Stomach smooth muscle (tissue), 2 donors: ENCODE data around the gene JAG2.

Source experiments
- H3K27ac ChIP-seq: one replicate; pipeline ENCODE4 v1.7.0; 2013; ENCODE audit warnings: mild to moderate bottlenecking, low read length, inconsistent platforms
- H3K27me3 ChIP-seq, 2 donors: one replicate each; pipeline ENCODE4 v1.7.0; 2013; ENCODE audit warnings: low read length in 2 of 2; ENCODE audit not compliant: insufficient read depth in 2 of 2, control insufficient read depth in 1 of 2
- H3K36me3 ChIP-seq, 2 donors: one replicate each; pipeline ENCODE4 v1.7.0; 2013; ENCODE audit warnings: low read length in 2 of 2; ENCODE audit not compliant: control insufficient read depth in 2 of 2, insufficient read depth in 2 of 2
- H3K4me1 ChIP-seq: one replicate; pipeline ENCODE4 v1.7.0; 2013; ENCODE audit warnings: low read length; ENCODE audit not compliant: control insufficient read depth, insufficient read depth
- H3K4me3 ChIP-seq, 2 donors: one replicate each; pipeline ENCODE4 v1.7.0; 2013; ENCODE audit warnings: low read length in 2 of 2
- H3K9ac ChIP-seq, 2 donors: one replicate each; pipeline ENCODE4 v1.7.0; 2013; ENCODE audit warnings: low read length in 2 of 2, mild to moderate bottlenecking in 1 of 2
- H3K9me3 ChIP-seq, 2 donors: one replicate each; pipeline ENCODE4 v1.7.0; 2013; ENCODE audit warnings: low read length in 2 of 2; ENCODE audit not compliant: control insufficient read depth in 2 of 2
- donor health status: healthy.
- donor health status: Pancreatic carcinoma.

JAG2 gene

DNA sequence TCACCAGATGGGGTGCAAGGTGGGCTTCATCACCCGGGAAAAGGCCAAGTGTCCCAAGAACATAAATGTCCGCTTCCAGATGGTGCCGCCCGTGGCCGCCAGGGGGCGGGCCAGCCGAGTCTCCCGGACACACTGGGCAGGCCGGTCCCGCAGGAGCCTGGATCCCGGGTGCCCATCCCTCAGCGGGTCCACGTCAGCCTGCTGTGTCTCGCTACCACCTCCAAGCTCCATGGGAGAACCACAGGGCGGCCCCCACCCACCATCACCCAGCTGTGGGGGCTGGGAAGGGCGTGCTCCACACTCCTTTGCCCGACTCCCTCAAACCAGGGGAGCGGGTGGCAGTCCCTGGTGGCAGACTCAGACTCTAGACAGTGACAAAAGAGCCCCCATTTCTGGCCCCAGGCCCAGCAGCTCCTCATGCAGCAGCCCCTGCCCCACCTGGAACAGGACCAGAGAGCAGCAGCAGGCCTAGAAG, 34.5 kb upstream of the JAG2 start:
- Histone ChIP-seq H3K4me1 (peaks cover 53% of the 10 kb centered on the region), H3K27me3 (peaks cover 21 to 38% of the 10 kb centered on the region in 2 donors), H3K27ac (no peak overlapping the region), H3K9ac (no peak overlapping the region), H3K9me3 (no peaks in the 10 kb centered on the region), H3K36me3 (no peaks in the 10 kb centered on the region), H3K4me3 (no peak overlapping the region)

DNA sequence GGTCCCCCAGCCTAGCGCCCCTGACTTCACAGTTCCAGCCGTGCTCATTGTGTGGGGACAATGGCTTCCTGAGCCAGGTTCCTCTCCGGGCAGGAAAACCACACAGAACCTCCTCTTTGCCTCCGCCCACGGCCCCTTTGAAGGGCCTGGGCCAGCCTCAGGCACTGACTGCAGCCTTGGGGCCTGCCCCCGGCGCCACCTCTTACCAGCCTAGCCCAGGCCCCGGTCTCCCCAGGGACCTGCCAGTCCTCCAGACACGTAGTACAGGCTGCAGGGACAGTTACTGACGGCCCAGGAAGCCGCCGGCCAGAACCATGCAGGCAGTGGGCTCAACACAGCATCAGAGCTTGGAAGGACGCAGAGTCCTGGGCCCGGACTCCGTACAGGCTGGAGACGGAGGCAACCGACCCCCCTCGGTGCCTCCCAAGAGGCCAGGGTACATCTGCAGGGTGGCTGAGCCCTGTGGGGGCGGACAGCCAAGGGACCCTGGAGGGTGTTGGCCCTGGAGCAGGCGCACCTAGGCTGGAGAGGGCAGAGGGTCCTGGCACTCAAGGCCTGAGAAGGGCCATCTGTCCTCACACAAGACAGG, 33.4 kb upstream of the JAG2 start:
- peaks cover 54% of the 10 kb centered on the region for H3K4me1 ChIP-seq
- no peaks in the 10 kb centered on the region for H3K36me3 ChIP-seq
- no peak overlapping the region for H3K9ac ChIP-seq
- no peak overlapping the region for H3K4me3 ChIP-seq
- H3K27me3 ChIP-seq = peaks cover 23 to 44% of the 10 kb centered on the region in 2 donors
- no peaks in the 10 kb centered on the region for H3K9me3 ChIP-seq
- no peak overlapping the region for H3K27ac ChIP-seq

DNA sequence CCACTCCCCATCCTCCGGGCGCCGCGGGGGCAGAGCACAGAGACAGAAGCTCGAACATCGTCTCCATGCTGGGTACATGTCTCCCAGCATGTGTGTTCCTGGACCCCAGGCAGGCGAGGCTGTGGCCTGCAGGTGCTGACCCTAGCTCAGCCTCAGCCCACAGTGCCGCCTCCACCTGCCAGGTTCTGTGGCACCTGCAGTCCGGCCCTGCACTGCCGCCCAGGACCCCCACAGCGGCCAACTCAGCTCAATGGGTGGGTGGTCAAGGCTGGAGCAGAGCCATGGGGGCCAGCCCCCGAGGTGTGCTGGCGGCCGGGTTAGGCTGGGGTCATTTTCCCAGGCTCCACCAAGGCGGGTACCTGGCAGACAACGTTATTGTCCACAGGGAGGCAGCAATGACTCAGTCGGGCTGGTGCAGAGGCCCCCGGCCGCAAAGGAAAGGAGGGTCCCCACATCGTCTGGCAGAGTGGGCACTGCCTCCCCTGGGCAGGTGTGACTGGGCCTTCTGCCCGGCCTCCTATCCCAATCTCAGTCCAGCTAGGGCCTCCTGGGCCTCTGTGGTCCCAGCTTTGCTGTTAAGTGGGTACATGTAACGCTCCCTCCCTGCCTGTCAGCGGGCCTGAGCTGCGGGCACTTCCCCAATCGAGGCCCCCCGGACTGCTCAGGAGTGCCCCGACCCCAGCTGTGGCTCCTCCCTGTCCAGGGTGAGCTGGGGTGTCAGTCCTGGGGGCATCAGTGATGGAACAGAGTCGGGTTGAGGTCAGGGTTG, 32.8 kb upstream of the JAG2 start:
- Histone ChIP-seq H3K27me3 (peaks cover 23 to 48% of the 10 kb centered on the region in 2 donors), H3K9me3 (no peaks in the 10 kb centered on the region), H3K36me3 (no peaks in the 10 kb centered on the region), H3K4me3 (no peak overlapping the region), H3K27ac (no peak overlapping the region), H3K4me1 (peaks cover 59% of the 10 kb centered on the region), H3K9ac (no peak overlapping the region)

DNA sequence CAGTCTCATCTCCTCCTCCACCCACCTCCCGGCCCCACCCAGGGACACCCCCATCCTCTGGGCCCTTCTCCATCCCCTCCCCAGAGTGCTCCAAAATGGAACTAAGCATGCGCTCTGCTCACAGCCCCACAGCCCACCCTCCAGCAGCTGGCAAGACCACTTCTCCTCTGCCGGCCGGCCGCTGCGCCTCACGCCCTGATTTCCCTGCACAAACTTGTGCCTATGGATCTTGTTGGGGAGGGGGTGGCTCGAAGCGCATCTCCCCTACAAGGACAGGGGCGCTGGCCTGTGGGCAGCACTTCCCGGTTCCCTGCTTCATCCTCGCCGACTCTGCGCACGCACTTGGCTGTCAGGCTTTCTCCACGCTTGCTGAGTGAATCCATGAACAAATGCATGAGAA, 32.1 kb upstream of the JAG2 start:
- Histone ChIP-seq H3K27me3 (peaks cover 25 to 54% of the 10 kb centered on the region in 2 donors), H3K36me3 (no peaks in the 10 kb centered on the region), H3K9ac (no peak overlapping the region), H3K9me3 (no peaks in the 10 kb centered on the region), H3K4me1 (peaks cover 60% of the 10 kb centered on the region), H3K4me3 (no peak overlapping the region), H3K27ac (no peak overlapping the region)

DNA sequence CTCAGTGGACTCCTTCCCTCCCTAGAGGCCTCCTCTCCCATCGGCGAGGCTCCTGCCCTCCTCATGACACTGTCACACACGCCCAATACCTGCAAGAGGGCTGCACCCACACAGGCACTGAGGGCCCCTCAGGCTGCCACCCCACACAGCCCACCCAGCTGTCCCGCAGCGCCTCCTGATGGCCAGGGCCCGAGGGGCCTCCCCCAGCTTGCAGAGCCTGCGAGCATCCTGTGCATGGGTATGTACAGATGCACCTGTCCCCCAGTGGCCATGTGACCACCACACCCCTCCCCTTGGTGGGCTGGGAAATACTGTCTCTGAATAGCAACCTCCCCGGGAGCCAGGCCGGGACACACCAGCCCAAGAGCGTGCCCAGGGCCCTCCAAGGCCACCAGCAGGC, 31.5 kb upstream of the JAG2 start:
- Histone ChIP-seq H3K27ac (no peak overlapping the region), H3K36me3 (no peaks in the 10 kb centered on the region), H3K4me3 (no peak overlapping the region), H3K9me3 (no peaks in the 10 kb centered on the region), H3K4me1 (peaks cover 56% of the 10 kb centered on the region), H3K27me3 (peaks cover 29 to 58% of the 10 kb centered on the region in 2 donors), H3K9ac (no peak overlapping the region)

DNA sequence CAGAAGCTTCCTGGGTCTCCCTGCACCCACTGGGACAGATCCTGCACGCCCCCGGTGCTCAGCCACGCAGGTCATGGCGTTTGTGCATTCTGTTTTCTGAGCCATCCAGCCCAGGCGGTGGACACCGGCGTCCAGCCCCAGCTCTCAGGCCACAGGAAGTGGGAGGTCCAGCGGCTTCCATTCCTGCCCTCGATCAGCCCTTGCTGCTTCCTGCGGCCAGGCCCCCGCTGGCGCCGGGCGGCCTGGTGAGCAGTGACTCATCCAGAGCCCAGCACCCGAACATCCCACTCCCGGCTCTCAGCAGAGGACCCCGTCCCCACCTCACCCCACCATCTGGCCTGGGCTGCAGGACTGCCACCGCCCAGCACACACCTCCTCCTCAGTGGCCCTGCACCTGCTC, 30.5 kb upstream of the JAG2 start:
- Histone ChIP-seq H3K27me3 (peaks cover 30 to 66% of the 10 kb centered on the region in 2 donors), H3K27ac (no peak overlapping the region)

DNA sequence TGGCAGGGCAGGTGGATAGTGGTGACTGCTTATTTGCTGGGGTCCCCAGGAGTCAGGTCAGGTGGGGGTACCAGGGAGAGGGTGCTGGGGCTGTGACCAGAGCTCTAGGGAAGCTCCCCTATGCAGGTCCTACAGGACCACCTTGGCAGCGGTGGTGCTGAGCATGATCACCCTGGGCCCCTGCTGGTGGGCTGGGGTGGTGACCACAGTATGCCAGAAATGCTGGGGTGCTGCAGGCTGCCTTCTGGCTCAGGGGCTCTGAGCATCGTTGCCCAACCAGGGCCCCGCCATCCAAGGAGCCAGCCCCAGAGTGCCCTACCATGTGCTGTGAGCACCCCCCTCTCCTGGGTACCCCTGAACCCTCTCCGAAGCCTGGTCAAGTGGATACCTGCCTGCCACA, 30.0 kb upstream of the JAG2 start:
- Histone ChIP-seq H3K27ac (no peak overlapping the region), H3K4me3 (no peak overlapping the region), H3K9me3 (no peaks in the 10 kb centered on the region), H3K4me1 (peaks cover 55% of the 10 kb centered on the region), H3K27me3 (peaks cover 33 to 71% of the 10 kb centered on the region in 2 donors), H3K36me3 (no peaks in the 10 kb centered on the region), H3K9ac (no peak overlapping the region)

More for the DNA sequence above, 30.5 kb upstream of the JAG2 start:
- peaks cover 54% of the 10 kb centered on the region for H3K4me1 ChIP-seq
- no peaks in the 10 kb centered on the region for H3K36me3 ChIP-seq
- H3K9ac ChIP-seq = no peak overlapping the region
- H3K4me3 ChIP-seq = no peak overlapping the region
- no peaks in the 10 kb centered on the region for H3K9me3 ChIP-seq

DNA sequence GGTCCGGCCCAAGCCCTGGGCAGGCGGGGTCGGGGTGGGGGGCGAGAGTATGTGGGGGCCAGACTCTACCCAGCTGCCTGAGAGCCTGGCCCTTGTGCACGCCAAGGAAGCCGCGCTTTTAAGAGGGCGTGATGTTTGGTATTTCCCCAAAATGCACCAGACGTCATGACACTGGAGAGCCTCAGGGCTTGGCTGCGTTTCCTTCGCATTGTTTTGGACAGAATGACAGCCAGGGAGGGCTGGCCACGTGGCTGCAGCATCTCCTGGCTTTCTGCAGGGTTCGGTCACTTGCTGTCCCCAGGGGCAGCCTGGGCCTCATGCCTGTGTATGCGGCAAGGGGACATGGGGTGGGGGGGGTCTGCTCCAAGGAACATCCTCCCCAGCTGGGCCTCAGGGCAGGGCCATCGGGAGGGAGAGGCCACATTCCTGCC, 28.6 kb upstream of the JAG2 start:
- Histone ChIP-seq H3K36me3 (no peaks in the 10 kb centered on the region), H3K9ac (no peak overlapping the region), H3K4me3 (no peak overlapping the region), H3K9me3 (no peaks in the 10 kb centered on the region), H3K27ac (no peak overlapping the region), H3K4me1 (peaks cover 53% of the 10 kb centered on the region), H3K27me3 (peaks cover 38 to 80% of the 10 kb centered on the region in 2 donors)

DNA sequence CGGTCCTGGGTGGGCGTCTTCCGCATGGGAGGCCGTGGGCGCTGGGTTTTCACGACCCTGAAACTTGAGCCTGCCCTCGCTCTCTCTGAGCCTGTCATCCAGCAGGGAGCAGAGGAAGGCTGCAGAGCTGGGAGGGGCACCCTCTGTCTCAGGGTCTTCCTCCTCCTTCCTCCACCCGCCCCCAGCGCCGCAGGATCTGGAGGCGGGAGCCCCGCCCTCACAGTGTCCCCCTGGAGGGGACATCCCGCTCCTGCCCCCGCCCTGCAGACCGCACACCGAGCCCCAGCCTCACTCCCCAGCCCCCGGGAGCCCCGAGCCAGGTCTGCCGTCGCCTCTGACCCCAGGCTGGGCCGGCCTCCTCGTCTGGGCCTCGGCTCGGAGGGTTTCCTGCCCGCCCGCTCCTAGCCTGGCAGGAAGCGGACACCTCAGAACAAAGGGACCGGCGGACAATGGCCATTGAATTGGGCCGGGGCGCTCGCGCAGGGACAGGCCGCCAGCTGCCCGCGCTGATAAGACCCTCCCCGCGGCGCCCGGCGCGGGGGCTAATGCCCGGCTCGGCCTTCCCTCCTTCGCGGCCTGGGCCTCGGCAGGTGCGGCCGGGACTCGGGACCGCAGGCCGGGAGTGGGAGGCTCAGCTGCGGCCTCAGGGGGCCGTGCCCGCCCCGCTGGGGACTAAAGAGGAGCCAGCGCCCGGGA, 27.8 kb upstream of the JAG2 start:
- Histone ChIP-seq H3K27me3 (peaks cover 40 to 77% of the 10 kb centered on the region in 2 donors), H3K4me3 (no peak overlapping the region)

DNA sequence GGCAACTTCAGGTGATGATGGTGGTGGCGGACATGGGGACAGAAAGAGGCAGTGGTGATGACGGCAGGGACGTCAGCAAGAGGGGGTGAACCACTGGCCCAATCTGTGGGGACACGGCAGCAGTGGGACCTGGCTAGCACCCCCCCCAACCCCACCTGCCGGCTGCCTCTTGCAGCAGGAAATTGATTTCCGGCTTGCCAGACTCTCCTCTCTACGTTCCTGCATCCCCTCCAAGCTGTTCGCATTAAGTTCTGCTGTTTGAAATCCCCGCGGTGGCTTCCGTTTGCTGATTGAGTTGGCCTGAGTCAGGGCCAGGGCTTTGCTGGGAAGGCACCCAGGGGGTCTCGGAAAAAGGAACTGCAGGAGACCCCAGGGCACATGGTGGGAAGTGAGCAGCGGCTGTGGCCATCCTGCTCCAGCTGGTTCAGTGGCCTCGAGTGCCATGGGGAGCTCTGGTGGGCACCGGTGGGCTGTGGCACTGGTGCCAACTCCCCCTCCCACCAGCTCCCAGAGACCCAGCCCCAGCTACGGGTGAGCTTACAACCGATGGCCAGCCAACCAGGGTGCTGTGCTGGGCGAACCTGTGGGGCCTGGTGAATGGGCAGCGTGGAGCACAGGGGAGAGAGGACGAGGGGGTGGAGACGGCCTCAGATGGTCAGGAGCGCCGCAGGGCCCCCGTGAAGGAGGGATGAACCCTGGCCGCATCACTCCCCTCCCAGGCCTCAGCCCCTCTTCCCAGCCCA, 27.1 kb upstream of the JAG2 start:
- Histone ChIP-seq H3K36me3 (no peaks in the 10 kb centered on the region), H3K27ac (no peak overlapping the region), H3K27me3 (peaks cover 34 to 70% of the 10 kb centered on the region in 2 donors), H3K9ac (no peak overlapping the region), H3K9me3 (no peaks in the 10 kb centered on the region), H3K4me1 (peaks cover 43% of the 10 kb centered on the region), H3K4me3 (no peak overlapping the region)

More for the DNA sequence above, 27.8 kb upstream of the JAG2 start:
- H3K4me1 ChIP-seq = peaks cover 46% of the 10 kb centered on the region
- H3K36me3 ChIP-seq = no peaks in the 10 kb centered on the region
- no peaks in the 10 kb centered on the region for H3K9me3 ChIP-seq
- no peak overlapping the region for H3K27ac ChIP-seq
- H3K9ac ChIP-seq = no peak overlapping the region
